Neural crest cell (in vitro differentiated cells): ENCODE results near the gene BMP4. TPM values are rescaled to one million over a fixed set of nuclear protein-coding genes. Genes with fewer than 3 reads are reported as not detected.

Source experiments
- DNase-seq: peaks from one replicate; pipeline ENCODE4 v3.0.0; 2021; ENCODE audit warnings: low read depth, mixed read lengths, low spot score
- H3K27ac Mint-ChIP-seq: one replicate; pipeline ENCODE4 v1.8.0; 2021; ENCODE audit warnings: mild to moderate bottlenecking, mixed read lengths; ENCODE audit not compliant: unreplicated experiment
- H3K27me3 Mint-ChIP-seq: 2 replicates; pipeline ENCODE4 v1.8.0; 2021; ENCODE audit warnings: low read depth, mild to moderate bottlenecking, mixed read lengths
- H3K36me3 Mint-ChIP-seq: 2 replicates; pipeline ENCODE4 v1.8.0; 2021; ENCODE audit warnings: low read depth, mild to moderate bottlenecking, mixed read lengths
- H3K4me1 Mint-ChIP-seq: 2 replicates; pipeline ENCODE4 v1.8.0; 2021; ENCODE audit warnings: mixed read lengths
- H3K4me3 Mint-ChIP-seq: one replicate; pipeline ENCODE4 v1.8.0; 2021; ENCODE audit warnings: mild to moderate bottlenecking, mixed read lengths
- H3K9me3 Mint-ChIP-seq: 2 replicates; pipeline ENCODE4 v1.8.0; 2021; ENCODE audit warnings: mixed read lengths
- CTCF ChIP-seq: fragments of 200-600 bp; sonication (generic); conservative IDR thresholded peaks from 2 replicates; pipeline ENCODE4 v1.5.0; 2021; ENCODE audit warnings: antibody characterized with exemption, mild to moderate bottlenecking
- total RNA-seq: library from RNA; stranded (reverse); gene quantifications from 2 replicates; pipeline ENCODE4 v1.2.1, GENCODE V29; 2021

The BMP4 gene
- total RNA-seq, 1 donor from 2014 or later, result 1.1 TPM

- Mint-ChIP-seq H3K36me3 (no peaks in the 10 kb centered on the region), H3K27me3 (peaks cover 88% of the 10 kb centered on the region), H3K4me3 (peak overlapping the region; percentile 67)
These were observed 6.9 kb upstream of the BMP4 start for GRCh38 chr14:53963320-53964227.

GRCh38 chr14:53962953-53963319 is 6.3 kb upstream of the BMP4 start:
- H3K27ac Mint-ChIP-seq, result no peak overlapping the region
- no peaks in the 10 kb centered on the region for H3K36me3 Mint-ChIP-seq
- no peaks in the 10 kb centered on the region for H3K9me3 Mint-ChIP-seq
- no peak for DNase-seq
- peaks cover 15% of the 10 kb centered on the region for H3K4me1 Mint-ChIP-seq
- TF ChIP-seq CTCF, result no peak
- H3K27me3 Mint-ChIP-seq, result peaks cover 94% of the 10 kb centered on the region
- H3K4me3 Mint-ChIP-seq, result no peak overlapping the region

More at GRCh38 chr14:53963320-53964227, 6.9 kb upstream of the BMP4 start:
- Mint-ChIP-seq H3K4me1 (peaks cover 15% of the 10 kb centered on the region), H3K27ac (no peak overlapping the region), H3K9me3 (no peaks in the 10 kb centered on the region)
- TF ChIP-seq CTCF, result peak; percentile 67
- DNase-seq, result no peak

- Mint-ChIP-seq H3K4me3 (no peak overlapping the region), H3K27ac (no peak overlapping the region), H3K4me1 (peaks cover 36% of the 10 kb centered on the region), H3K36me3 (no peaks in the 10 kb centered on the region), H3K9me3 (no peaks in the 10 kb centered on the region), H3K27me3 (peaks cover 97% of the 10 kb centered on the region)
- no peak for TF ChIP-seq CTCF
- no peak for DNase-seq
These were observed 2.0 kb upstream of the BMP4 start for GRCh38 chr14:53958628-53959027.

GRCh38 chr14:53957739-53958138 is 1.1 kb upstream of the BMP4 start:
- Mint-ChIP-seq H3K4me3 (peak overlapping the region; percentile 54), H3K36me3 (no peaks in the 10 kb centered on the region), H3K27me3 (peaks cover 96% of the 10 kb centered on the region), H3K27ac (no peak overlapping the region), H3K4me1 (peaks cover 32% of the 10 kb centered on the region), H3K9me3 (no peaks in the 10 kb centered on the region)
- no peak for TF ChIP-seq CTCF
- no peak for DNase-seq

GRCh38 chr14:53955671-53956426 is 776 bp downstream of the BMP4 start:
- no peaks in the 10 kb centered on the region for H3K9me3 Mint-ChIP-seq
- H3K27me3 Mint-ChIP-seq, result peaks cover 97% of the 10 kb centered on the region
- no peaks in the 10 kb centered on the region for H3K36me3 Mint-ChIP-seq
- H3K4me3 Mint-ChIP-seq, result peak overlapping the region; percentile 92
- peaks cover 43% of the 10 kb centered on the region for H3K4me1 Mint-ChIP-seq
- DNase-seq, result no peak
- no peak for TF ChIP-seq CTCF
- H3K27ac Mint-ChIP-seq, result no peak overlapping the region
